WTC11 (cell line): ENCODE results near the gene OST4.

Source experiments
- FOXP4 ChIP-seq: sonication (generic); formaldehyde crosslinking; IDR thresholded peaks from 2 replicates; pipeline ENCODE4 v1.8.0; 2022; ENCODE audit warnings: mild to moderate bottlenecking, missing genetic modification reagents
- IRF2 ChIP-seq: sonication (generic); formaldehyde crosslinking; IDR thresholded peaks from 2 replicates; pipeline ENCODE4 v1.8.0; 2022; ENCODE audit warnings: low read depth, missing genetic modification reagents, borderline replicate concordance
- TF ChIP-seq, protein P1 (sequence below): sonication (generic); formaldehyde crosslinking; IDR thresholded peaks from 2 replicates; pipeline ENCODE4 v1.8.1; 2023; ENCODE audit warnings: mild to moderate bottlenecking, missing genetic modification reagents, borderline replicate concordance
- TF ChIP-seq, protein P2 (sequence below): fragments of 200-600 bp; IDR thresholded peaks from 2 replicates; pipeline ENCODE4 v1.8.0; 2022; ENCODE audit warnings: antibody characterized with exemption

- no peak for TF ChIP-seq FOXP4 (CRISPR knock-in tag)
- TF ChIP-seq, protein P1, sequence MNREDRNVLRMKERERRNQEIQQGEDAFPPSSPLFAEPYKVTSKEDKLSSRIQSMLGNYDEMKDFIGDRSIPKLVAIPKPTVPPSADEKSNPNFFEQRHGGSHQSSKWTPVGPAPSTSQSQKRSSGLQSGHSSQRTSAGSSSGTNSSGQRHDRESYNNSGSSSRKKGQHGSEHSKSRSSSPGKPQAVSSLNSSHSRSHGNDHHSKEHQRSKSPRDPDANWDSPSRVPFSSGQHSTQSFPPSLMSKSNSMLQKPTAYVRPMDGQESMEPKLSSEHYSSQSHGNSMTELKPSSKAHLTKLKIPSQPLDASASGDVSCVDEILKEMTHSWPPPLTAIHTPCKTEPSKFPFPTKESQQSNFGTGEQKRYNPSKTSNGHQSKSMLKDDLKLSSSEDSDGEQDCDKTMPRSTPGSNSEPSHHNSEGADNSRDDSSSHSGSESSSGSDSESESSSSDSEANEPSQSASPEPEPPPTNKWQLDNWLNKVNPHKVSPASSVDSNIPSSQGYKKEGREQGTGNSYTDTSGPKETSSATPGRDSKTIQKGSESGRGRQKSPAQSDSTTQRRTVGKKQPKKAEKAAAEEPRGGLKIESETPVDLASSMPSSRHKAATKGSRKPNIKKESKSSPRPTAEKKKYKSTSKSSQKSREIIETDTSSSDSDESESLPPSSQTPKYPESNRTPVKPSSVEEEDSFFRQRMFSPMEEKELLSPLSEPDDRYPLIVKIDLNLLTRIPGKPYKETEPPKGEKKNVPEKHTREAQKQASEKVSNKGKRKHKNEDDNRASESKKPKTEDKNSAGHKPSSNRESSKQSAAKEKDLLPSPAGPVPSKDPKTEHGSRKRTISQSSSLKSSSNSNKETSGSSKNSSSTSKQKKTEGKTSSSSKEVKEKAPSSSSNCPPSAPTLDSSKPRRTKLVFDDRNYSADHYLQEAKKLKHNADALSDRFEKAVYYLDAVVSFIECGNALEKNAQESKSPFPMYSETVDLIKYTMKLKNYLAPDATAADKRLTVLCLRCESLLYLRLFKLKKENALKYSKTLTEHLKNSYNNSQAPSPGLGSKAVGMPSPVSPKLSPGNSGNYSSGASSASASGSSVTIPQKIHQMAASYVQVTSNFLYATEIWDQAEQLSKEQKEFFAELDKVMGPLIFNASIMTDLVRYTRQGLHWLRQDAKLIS = no peak
- TF ChIP-seq, protein P2, sequence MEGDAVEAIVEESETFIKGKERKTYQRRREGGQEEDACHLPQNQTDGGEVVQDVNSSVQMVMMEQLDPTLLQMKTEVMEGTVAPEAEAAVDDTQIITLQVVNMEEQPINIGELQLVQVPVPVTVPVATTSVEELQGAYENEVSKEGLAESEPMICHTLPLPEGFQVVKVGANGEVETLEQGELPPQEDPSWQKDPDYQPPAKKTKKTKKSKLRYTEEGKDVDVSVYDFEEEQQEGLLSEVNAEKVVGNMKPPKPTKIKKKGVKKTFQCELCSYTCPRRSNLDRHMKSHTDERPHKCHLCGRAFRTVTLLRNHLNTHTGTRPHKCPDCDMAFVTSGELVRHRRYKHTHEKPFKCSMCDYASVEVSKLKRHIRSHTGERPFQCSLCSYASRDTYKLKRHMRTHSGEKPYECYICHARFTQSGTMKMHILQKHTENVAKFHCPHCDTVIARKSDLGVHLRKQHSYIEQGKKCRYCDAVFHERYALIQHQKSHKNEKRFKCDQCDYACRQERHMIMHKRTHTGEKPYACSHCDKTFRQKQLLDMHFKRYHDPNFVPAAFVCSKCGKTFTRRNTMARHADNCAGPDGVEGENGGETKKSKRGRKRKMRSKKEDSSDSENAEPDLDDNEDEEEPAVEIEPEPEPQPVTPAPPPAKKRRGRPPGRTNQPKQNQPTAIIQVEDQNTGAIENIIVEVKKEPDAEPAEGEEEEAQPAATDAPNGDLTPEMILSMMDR = no peak
- TF ChIP-seq IRF2 (CRISPR knock-in tag) = no peak
These were observed 25.4 kb upstream of the OST4 start for GRCh38 chr2:27096748-27097297.
